Measurements from ENCODE around the gene CALU.

CALU gene

GRCh38 chr7:128747327-128748079 lies 8.3 kb downstream of the CALU start:
- DNase-seq (ENCODE audit: low read depth in 3 of 3, low spot score in 1 of 3), result no peak

- DNase-seq (ENCODE audit: low read depth in 3 of 3, low spot score in 1 of 3), result no peak
These were observed 13.1 kb downstream of the CALU start for GRCh38 chr7:128752251-128752650.

GRCh38 chr7:128755075-128755818 lies 16.1 kb downstream of the CALU start:
- no peak for DNase-seq (ENCODE audit: low read depth in 3 of 3, low spot score in 1 of 3)

DNA sequence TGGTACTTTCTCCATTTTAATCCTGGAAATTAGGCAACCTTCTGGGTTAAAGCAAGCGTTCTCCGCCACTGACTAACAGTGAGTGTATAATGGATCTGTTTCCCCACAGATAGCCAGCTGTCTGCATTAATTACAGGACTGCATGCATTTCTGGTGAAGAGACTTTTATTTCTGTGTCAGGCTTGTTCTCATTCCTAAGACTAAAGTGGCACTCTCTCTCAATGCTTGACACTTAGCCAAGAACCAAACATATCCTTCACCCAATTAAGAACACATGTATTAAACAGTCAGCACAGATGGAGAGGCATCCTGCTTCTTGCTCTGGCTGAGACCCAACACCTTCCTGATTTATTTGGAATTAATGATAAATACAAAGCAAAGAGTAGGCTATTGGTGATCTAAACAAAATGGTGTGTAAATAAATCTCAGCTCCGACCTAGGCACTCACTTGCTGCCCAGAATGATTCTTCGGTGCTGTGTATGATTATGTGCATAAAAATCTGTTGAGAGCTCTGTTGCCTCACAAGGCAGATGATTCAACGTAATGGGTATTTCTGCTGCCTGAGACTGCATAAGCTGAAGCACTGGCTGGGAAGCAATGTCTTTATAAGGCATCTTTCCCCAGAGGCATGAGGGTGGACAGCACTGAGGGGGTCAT lies 16.8 kb downstream of the CALU start:
- no peak for DNase-seq (ENCODE audit: low read depth in 3 of 3, low spot score in 1 of 3)

GRCh38 chr7:128757203-128757602 lies 18.0 kb downstream of the CALU start:
- no peak for DNase-seq (ENCODE audit: low read depth in 3 of 3, low spot score in 1 of 3)

- DNase-seq (ENCODE audit: low read depth in 3 of 3, low spot score in 1 of 3), result no peak
These were observed 19.4 kb downstream of the CALU start for GRCh38 chr7:128758553-128758952.

GRCh38 chr7:128759242-128759641 lies 20.1 kb downstream of the CALU start:
- DNase-seq (ENCODE audit: low read depth in 3 of 3, low spot score in 1 of 3), result no peak

DNA sequence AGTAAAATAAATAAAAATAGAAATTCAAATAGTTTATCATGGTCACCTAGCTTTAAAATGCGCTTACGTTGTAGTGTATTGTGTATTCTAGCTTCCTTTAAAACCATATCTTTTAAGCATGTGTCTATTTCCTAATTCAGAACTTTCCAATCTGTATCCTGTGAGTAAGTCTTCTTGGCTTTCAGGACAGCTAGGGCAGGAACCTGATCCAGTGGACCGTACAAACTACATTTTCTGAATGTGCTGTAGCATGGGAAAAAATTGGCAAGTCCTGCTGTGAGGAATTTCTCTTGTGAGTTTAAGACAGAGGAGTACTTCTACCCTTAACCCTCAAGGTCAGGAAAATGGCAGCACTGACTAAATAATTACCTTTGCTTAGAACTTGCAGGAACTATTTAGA lies 24.4 kb downstream of the CALU start:
- DNase-seq (ENCODE audit: low read depth in 3 of 3, low spot score in 1 of 3), result no peak

DNA sequence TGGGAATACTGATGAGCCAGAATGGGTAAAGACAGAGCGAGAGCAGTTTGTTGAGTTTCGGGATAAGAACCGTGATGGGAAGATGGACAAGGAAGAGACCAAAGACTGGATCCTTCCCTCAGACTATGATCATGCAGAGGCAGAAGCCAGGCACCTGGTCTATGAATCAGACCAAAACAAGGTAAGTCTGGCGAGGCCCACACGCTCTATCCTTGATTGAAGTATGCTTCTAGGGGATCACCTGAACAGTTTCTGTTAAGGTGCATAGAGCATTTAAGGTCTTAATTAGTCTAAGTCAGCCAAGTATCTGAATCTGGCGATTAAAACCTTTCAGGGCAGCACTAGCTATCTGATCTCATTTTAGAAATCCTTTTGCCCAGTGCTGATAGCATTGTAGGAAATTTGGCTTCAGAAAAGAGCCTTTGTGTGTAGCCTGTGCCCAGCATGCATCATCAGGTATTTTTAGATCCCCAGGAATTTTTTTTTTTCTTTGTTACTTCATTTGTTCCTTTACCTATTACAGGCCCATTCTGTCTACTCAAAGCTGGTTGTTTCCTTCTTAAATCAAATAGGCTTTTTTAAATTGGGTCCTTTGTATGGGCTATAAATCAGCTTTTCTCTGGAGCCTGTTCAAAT lies 28.4 kb downstream of the CALU start:
- DNase-seq (ENCODE audit: low read depth in 3 of 3, low spot score in 1 of 3), result no peak

DNA sequence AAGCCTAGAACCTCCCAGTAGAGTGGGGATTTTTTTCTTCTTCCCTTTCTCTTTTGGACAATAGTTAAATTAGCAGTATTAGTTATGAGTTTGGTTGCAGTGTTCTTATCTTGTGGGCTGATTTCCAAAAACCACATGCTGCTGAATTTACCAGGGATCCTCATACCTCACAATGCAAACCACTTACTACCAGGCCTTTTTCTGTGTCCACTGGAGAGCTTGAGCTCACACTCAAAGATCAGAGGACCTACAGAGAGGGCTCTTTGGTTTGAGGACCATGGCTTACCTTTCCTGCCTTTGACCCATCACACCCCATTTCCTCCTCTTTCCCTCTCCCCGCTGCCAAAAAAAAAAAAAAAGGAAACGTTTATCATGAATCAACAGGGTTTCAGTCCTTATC lies 31.1 kb downstream of the CALU start:
- no peak for DNase-seq (ENCODE audit: low read depth in 3 of 3, low spot score in 1 of 3)

DNA sequence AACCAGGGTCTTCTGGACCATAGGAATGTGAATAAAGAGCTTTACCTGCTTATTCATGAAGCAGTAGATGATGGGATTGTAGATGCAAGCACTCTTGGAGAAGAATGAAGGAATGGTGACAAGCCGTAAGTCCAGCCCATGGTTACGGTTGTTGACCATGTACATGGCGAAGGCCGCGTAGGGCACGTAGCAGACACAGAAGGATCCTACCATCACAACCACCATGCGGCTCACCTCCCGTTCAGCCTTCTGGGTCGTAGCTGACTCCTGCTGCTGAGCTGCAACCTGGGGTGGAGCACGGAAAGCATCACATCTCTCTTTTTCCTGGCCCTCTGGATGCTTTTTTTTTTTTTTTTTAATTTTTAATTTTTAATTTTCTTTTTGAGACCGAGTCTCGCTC lies 34.4 kb downstream of the CALU start:
- DNase-seq (ENCODE audit: low read depth in 3 of 3, low spot score in 1 of 3), result no peak

GRCh38 chr7:128774029-128774689 lies 35.0 kb downstream of the CALU start:
- no peak for DNase-seq (ENCODE audit: low read depth in 3 of 3, low spot score in 1 of 3)

GRCh38 chr7:128774921-128775320 lies 35.8 kb downstream of the CALU start:
- no peak for DNase-seq (ENCODE audit: low read depth in 3 of 3, low spot score in 1 of 3)

GRCh38 chr7:128775744-128776474 lies 36.8 kb downstream of the CALU start, which contains the start of gene OPN1SW:
Gene OPN1SW, minus strand, starts transcription at chr7:128775794. Its CDS starts 13 bp downstream, at chr7:128775781.
- no peak for DNase-seq (ENCODE audit: low read depth in 3 of 3, low spot score in 1 of 3)

- no peak for DNase-seq (ENCODE audit: low read depth in 3 of 3, low spot score in 1 of 3)
These were observed 38.3 kb downstream of the CALU start for GRCh38 chr7:128777156-128778123.

DNA sequence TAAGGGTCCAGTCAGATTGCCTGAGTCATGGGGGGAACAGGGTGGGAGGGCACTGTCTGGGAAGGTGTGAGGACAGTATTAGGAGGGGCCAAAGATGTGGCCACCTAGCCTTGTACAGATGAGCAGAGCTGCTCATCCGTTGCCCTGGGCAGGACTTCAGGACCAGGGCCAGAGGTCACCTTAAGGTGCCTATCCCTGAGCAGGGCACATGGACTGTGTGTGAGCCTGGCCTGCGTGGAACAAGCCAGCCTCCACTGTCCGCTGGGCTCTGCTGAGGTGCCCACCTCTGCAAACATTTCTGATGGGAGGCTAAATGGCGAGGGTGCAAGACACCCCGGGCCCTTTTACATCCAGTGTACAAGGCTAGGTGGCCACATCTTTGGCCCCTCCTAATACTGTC lies 39.8 kb downstream of the CALU start:
- no peak for DNase-seq (ENCODE audit: low read depth in 3 of 3, low spot score in 1 of 3)

DNA sequence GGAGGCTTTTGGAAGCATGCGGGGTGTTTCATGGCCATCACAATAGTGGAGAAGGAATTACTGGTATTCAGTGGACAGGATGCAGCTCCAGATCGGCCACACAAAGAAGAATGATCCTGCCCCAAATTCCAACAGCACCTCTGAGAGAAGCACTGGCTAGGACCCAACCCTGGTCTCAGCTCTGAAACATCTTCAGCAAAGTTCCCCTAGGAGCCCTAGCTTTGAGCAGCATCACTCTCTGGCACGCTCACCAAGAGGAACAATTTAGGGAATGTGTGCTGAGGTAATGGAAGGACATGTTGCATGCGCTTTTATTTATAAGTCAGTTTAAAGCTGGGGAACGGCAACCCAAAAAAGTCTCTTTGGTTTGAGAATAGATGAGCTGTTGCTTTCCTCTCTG lies 42.0 kb downstream of the CALU start:
- DNase-seq (ENCODE audit: low read depth in 3 of 3, low spot score in 1 of 3), result no peak

DNA sequence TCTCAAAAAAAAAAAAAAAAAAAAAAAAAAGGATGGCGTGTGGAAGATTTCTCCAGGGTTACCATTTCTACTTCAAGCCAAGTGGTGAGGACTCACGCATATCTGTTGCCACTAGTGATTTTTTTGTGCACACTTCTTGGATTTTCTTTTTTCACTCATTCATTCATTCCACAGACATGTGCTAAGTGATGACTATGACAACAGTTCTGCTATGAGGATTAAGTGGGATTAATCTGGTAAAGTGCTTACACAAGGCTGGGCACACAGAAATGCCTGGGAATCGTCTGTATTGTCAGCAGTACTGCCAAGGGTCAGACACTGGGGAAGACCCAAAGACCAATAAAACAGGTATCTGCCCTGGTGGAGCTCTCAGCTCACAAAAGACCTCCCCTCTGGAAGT lies 42.7 kb downstream of the CALU start:
- DNase-seq (ENCODE audit: low read depth in 3 of 3, low spot score in 1 of 3), result no peak

GRCh38 chr7:128783143-128783861 lies 44.1 kb downstream of the CALU start:
- DNase-seq (ENCODE audit: low read depth in 3 of 3, low spot score in 1 of 3), result no peak

Data from stimulated activated CD4-positive, alpha-beta T cell treated with anti-CD3 and anti-CD28 coated beads, TNF-alpha, amount 100 ng/mL, for 1 hour (primary cell).